NCI-H128 (cell line): ENCODE results near the gene TEPSIN.

Experiments
- DNase-seq: peaks from one replicate; lab custom pipeline; 2025; ENCODE audit not compliant: unreplicated experiment; lab: John Stamatoyannopoulos, UW

The TEPSIN gene

DNA sequence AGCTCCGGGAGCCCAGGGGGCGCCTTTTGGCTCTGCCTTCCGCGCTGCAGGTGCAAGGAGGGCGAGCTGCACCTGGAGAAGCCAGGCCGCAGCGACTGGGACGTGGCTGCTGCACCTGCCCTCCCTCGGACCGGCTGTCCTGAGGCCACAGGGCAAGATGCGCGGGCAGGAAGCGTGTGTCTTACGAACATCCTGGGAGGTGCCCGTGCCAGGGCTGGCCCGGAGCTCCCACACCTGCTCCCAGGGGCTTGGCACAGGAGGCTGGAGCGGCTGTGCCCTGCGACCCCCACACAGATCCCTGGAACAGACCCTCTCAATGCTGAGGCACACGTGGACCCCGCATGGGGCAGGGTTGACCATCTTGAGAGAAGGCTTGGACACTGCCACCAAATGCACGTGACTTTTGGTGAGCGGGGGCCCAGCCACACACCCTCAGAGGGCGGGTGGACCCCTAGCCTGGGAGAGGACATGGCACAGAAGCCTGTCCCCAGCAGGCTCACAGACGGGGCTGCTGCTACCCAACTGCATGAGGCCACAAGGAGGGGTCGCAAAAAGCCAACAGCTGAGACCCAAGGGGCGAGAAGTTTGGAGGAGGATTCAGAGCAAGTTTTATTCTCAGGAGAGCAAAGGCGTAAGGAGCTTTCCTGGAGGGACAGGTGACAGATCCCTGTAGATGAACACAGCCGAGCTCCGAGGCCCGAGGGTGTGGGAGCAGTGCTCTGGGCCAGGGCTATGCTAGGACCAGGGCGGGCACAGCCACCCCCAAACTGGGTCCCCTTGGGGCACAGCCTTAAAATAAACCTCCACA is 11.6 kb upstream of the TEPSIN start:
- DNase-seq = no peak

DNA sequence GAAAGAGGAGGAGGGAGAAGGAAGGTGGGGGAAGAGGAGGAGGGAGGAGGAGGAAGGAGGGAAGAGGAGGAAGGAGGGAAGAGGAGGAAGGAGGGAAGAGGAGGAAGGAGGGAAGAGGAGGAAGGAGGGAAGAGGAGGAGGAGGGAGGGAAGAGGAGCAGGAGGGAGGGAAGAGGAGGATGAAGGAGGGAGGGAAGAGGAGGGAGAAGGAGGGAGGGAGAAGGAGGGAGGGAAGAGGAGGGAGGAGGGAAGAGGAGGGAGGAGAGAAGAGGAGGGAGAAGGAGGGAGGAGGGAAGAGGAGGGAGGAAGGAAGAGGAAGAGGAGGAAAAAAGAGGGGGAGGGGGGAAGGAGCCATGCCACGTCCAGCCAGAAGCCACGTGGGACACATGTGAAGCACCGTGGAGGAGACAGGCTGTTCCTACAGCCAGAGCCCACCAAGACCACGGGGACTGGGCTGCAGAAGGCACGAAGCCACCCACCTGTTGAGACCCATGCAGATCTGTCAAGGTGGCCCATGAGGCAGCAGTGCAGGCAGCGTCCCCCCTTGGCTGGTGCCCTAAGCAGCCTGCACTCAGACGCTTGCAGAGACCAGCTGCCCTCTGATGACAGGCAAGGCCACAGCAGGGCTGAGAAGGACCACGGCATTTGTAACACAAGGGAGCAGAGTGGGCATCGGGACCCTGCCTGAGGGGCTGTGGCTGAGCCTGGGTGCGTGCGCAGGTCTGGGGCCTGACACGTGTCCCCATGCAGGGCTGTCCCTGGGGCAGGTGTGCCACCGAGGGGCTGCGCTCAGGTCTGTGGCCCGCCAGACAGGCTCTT is 10.6 kb upstream of the TEPSIN start:
- no peak for DNase-seq

DNA sequence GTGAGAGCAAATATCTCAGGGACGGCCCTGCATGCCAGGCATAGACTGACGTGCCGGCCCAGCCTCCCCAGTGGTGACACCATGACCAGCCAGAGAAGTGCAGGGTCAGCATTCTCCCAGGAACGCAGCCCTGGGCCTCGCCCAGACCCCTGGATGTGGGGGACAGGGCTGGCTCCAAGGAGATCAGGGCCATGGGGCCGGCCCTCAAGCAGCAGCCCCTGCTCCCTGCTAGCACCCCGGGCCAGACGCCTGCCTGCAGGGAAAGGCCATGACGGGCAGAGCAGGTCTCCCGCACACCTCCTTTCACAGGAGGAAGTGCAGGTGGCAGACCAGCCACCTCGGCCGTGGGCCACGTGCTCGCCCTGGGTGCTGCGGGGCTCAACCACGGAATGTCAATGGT is 9.8 kb upstream of the TEPSIN start:
- no peak for DNase-seq

DNA sequence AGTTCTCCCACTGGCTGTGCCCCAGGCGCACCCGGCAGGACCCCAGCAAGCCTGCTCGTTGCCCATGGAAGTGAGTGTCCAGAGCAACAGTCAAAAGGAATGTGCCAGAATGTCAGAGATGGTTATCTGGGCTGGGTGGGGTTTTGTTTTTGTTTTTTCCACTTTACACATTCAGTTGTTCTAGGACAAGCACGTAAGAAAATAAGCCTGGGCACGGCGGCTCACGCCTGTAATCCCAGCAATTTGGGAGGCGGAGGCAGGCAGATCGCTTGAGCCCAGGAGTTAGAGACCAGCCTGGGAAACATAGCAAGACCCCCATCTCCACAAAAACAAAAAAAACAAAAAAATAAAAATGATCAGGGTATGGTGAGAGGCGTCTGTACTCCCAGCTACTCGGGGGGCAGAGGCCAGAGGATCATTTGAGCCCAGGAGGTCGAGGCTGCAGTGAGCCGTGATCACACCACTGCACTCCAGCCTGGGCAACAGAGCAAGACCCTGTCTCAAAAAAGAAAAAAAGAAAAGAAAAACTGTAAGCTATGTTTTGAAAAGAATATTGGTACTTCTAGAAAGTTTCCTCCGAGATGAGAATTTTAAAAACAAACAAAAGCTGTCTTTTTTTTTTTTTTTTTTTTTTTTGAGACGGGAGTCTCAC is 8.6 kb upstream of the TEPSIN start:
- no peak for DNase-seq

DNA sequence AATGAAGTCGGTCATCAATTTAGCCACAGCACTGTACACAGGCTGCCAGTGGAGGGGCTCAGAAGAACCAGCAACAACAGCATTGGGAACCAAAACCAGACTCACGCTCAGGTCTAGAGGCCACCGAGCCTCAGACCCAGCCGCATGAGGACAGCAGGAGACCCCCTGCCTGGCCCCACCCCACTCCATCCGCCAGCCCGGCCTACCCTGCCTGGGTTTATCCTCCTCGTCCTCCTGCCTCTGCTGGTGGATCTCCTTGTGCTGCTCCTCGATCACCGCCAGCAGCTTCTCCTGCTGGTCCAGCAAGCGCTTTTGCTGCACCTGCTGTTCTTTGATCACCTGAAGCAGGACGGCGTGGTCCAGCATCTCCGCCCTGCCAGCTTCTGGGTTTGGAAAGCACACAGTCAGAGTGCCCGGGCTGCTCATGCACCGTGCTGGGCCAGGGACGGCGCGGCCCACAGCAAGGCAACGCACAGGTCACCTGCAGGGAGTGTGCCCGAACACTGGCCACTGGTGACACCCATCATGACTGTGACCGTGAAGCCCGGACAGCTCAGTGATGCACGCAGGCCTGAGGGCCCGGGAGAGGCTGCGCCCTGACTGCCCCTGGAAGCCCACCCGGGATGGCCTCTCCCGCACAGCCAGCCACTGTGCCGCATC is 8.0 kb upstream of the TEPSIN start:
- no peak for DNase-seq

DNA sequence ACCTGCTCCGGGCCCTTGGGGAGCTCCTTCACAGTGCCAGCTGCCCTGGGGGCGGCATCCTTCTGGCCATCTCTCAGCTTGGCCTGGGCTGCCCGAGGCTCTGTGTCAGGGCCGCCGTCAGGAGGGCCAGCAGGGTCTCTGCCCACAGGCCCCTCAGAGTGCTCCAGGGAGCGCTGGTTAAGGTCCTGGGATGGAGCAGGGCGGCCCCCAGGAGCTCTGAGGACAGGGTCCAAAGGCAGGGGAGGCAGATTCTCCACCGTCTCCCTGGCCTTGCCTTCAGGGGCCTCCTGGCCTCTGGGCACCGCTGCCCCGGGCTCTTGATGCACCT is 7.5 kb upstream of the TEPSIN start:
- DNase-seq = no peak

DNA sequence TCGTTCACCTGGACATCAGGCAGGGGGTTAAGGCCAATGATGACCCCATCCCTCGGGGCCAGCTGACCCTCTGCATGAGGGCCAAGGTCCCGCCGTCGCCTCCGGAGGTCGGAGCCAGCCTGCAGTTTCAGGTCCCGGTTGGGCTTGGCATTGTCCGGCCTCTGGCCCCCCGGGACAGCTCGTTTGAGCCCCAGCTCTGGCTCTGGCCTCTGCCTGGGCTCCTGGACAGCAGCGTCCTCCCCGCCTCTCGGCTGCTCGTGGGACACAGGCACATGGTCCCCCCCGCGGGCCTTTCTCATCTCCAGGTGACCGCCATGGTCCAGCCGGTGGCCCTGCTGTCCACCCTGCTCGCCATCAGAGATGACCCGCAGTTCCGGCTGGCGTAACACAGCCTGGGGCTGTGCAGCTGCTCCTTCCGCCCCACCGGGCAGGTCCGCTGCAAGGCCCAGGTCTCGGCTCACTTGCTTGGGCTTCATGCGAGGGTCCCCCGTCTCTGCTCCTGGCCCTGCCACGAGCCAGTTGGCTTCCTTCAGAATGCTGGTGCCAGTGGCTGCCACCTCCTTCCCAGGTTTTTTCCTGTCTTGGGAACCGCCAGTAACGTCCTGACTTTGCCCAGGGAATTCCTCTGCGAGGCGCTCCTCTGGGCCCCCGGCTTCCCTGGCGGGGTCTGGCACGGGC is 6.9 kb upstream of the TEPSIN start:
- no peak for DNase-seq

DNA sequence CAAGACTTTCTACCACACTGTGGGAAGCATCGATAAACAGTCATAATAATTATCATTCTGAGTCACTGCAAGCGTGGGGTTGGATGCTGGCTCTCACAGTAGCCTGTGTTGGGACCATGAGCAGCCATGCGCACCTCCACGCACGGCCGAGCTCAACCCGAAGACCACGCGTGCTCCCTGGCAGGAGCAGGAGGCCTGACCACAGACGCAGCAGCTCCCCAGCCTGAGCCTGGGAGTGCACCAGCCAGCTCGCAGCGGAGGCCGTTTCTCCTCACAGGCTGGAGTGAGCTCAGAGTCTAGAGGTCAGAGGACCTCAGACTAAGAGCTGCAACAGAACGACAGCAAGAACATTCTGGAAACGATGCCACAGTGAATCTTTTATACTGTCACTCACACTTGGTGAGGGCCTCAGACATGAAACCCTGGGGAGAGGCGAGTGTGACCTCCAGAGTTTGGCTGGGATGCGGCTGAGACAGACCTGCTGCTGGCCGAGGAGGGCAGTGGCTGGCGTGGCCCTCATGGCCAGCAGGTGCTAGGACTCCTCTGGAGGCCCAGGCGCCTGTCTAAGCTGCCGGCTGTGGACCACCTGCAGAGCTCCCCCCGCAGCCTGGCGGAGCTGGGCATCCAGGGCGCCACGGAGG is 6.3 kb upstream of the TEPSIN start:
- DNase-seq = no peak

DNA sequence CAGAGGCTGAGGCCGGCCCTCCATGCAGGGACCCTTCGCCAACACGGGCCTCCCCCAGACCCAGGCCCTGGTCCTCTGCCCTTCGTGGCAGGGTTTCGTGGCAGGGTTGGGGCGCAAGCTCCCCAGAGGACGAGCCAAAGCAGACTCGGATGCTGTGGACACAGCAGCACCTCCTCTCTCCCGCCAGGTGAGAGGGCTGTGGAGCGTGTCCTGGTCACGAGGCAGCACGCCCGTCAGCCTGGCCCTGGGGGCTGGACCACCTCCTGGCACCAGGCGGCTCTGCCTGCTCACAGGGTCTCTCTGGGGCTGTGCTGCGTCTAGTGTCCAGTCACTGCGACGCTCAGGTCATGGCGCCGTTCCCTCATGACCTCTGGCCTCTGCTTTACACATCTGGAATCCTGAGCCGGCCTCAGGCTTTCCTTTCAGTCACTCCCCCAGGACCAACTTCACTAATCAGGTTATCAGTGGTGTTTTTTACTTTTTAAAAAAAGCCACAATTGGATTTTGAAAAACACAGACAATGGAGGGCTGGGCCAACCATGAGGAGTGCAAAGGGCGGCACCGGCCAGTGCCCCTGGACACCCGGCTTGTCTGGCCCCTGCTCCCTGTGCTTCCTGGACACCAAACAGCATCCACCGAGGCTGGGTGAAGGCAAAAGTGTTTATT is 5.6 kb upstream of the TEPSIN start:
- DNase-seq = no peak

DNA sequence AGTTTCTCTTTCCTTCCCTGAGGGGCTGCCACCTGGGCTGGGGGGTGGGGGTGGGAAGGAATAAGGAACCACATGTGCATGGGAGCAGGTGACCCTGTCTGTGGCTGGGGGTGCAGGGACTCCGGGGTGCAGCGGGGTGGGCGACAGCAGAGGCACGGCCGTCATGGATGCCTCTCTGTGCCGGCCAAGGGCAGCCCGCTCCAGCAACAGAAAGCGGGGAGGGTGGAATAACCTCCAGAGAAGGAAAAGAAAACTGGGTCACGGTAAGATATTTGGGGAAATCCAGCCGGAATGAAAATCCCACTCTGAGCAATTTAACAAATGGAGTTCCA is 4.4 kb upstream of the TEPSIN start:
- no peak for DNase-seq

DNA sequence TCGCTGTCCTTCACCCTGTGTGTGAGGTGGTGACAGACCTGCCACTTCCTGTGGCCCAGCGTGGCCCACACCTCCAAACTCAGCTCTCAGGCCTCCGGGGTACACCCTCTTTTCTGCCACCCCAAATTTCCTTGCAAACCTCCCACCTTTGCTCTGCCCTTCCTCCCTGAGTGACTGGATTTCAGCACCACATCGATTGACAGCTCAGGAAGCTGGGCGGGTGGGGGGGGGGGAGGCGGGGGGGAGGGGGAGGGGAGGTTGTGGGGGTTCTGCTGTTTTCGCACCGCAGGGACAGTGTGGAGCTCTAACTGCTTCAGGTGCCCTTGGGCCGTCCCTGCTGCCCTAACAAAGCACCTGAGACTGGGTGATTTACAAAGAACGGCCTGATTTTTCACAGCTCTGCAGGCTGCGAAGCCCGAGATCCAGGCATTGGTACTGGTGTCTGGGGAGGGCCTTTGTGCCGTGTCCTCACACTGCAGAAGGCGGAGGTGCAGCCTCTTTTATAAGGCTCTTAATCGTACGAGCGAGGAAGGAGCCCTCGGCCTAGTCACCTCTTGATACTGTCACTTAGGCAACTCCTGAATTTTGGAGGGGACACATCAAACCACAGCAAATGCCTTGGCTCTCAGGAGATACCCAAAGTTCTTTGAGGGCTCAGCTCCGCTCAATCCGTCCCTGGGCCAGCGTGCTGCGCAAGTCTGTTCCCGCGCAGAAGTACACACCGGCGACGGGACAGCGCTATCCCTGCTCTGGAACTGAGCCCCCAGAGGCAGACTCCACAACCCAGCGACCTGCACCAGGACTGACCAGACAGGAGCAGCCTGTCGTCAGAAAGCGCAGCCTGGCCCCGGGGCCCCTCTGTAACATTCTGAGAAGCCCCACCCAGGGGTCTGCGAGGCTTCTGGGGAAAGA is 3.8 kb upstream of the TEPSIN start:
- no peak for DNase-seq

DNA sequence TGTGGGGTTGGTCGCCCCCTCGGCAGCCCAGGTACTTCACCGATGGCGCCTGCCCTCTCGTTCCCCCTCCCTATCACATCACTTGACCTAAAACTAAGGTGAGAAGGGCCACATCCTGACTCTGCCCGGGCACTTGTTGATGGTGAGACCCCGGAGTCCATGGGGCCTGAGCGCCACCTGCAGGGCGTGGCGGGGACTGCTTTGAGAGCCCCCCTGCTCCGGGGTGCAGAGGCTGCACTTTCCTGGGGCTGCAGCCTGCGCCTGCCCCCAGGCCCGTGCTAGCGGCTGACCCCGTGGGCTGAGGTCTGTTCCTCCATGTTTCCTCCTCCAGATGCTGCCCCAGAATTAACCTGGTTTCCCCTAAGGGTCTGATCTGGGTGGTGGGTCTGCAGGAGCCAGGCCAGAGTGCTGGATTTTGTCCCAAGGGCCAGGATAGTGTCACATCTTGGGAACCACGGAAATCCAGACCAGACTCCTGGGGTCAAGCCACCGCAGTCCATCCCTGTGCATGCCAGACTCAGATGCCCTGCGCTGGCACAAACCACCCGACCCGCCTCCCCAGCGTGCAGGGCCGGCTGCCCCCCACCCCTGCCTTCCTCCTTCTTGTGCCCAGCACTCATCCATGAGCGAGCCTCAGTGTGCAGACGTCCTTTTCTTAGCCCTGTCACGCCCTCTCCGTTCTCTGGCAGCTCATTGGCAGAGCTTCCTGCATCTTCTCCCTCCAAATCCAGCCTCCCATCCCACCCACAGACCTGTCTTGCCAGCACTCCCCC is 3.0 kb upstream of the TEPSIN start:
- no peak for DNase-seq

DNA sequence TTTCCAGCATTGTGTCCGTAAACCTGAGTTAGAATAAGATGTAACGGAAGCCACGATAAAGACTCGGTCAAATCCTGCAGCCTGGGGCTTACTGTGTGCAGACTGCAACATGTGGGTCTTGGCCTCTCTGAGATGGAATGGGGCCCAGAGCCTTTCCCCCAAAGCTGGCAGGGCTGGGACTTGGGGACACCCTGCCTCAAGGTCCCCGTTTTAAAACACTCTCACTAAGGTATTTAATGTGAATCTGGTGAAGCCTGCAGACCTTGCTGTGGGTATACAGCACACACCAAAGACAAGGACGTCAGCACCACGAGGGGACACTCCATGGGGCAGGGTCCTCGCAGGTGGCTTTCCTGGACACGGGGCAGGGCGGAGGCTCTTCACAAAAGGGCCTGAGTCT is 2.3 kb upstream of the TEPSIN start:
- DNase-seq = no peak

DNA sequence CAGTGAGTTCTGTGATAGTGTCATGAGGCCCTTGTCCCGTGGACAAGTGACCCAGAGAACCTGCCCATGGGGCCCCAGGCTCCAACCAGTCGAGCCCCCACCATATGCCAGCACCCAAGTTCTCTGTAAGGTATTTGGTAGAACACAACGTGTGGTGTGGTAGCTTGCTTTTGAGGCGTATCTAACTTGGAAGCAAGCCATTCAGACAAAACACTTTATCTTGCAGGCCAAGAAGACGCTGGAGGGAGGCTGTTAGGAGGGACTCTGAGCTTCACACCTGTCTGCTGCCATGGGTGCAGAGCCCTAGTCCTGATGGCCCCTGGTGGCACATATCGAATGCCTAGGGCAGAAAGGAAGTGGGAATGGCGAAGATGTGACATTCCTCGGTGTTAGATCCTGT is 1.9 kb upstream of the TEPSIN start:
- no peak for DNase-seq

DNA sequence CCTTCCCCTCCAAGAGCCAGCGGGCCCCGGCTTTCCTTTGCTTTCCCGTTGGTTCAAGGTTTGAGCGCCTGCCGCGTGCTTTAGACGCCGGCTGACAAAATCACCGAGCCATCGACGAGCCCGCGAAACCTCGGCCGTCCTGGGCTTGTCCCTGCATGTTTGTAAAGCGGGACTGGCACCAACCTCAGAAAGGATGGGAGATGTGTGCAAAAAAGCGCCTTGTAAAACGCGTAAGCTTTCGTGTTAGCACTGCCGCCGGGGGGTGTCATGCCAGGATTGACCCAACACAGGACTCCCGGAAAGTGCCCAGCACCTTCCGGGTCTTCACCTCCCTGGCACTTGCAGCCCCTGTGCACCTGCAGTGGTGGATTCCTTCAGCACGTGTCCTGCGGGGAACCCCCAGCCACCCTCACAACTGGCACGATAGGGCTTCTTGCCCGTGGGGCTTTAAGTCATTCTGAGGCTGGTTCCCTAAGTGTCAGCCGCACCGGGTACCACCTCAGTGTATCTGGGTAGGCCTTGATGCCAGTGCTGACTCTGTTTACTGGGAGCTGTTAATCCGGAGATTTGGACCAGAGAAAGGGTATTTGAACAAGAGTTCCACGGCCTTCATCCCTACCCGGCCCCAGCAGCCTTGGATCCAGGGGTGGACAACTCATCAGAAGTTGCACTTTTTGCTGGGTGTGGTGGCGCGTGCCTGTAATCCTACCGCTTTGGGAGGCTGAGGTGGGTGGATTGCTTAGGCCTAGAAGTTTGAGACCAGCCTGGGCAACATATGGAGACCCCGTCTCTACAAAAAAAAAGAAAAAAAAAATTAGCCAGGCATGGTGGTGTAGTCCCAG is 1.1 kb upstream of the TEPSIN start:
- DNase-seq = no peak

DNA sequence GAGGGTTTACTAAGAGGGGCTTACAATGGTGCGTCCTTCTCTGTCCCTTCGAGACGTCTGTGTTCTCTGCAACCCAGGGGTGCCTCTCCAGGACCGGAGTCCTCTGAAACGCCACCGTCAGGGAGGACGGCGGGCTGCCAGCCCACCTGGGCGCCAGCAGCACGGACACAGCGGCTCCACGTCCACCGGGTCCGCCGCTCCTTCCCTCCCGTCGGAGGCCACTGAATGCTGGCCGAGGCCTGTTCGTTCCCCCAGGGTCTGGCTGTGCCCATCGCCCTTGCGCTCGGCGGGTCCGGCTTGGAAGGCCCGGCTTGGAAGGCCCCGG is 403 bp downstream of the TEPSIN start:
- no peak for DNase-seq

DNA sequence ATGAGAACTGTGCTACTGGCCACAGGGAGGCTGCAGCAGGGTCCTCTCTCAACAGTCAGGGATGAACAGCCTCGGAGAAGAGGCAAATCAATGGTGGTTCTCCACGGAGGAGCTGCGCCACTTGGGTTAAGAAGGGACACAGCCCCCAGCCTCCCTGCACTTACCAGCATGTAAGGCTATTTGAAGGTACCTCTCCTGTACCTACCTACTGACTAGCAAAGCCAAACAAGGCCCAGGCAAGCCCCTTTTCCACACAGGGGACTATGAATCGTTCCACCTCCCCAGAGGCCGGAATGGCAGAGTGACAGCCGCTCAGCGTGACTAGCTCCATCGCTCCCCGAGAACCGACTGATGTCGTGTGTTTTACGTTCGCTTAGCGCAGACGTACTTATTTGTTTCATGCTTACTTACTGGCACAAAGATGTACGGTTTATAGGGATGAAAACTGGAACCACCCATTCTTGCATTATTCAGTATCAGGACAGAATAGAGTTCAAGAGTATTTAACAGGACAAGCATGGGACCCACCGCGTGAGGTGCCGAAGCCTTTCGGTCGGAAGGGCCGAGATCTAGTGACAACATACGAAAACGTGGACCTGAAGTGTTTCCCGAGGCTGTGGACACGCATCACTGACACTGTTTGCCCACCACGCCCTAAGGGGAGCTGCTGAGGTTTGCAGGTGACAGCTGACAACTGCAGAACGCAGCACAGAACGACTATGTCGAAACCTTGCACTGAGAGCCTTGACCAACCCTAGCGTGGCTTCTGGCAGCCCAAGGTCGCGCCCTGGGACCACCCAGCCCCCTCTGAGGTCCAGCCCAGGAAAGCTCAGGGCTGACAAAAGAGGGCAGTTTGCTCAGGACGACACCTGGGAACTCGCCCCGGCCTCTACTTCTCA is 1.0 kb downstream of the TEPSIN start:
- DNase-seq = no peak
